SK-N-MC (cell line): ENCODE measurements around the gene SLC6A3.

ENCODE experiments used
- DNase-seq: peaks from one replicate; pipeline ENCODE4 v3.0.0-alpha.2; 2011; ENCODE audit warnings: low read depth, low spot score
- H3K27ac ChIP-seq: fragments of 200-600 bp; sonication (generic); 2 replicates; pipeline ENCODE4 v1.5.1; 2016; ENCODE audit warnings: mixed run types
- H3K36me3 ChIP-seq: fragments of 200-600 bp; sonication (generic); 2 replicates; pipeline ENCODE4 v1.6.1; 2017; ENCODE audit warnings: antibody characterized with exemption, low read length, mixed read lengths; ENCODE audit not compliant: insufficient read depth
- H3K4me3 ChIP-seq: fragments of 200-600 bp; sonication (generic); 2 replicates; pipeline ENCODE4 v1.5.1; 2016
- H3K9ac ChIP-seq: fragments of 200-600 bp; sonication (generic); 2 replicates; pipeline ENCODE4 v1.8.0; 2017; ENCODE audit warnings: mixed run types, mixed read lengths; ENCODE audit not compliant: insufficient read length
- H3K9me3 ChIP-seq: fragments of 200-600 bp; sonication (generic); 2 replicates; pipeline ENCODE4 v1.6.1; 2017; ENCODE audit warnings: low read depth, mild to moderate bottlenecking, antibody characterized with exemption, low read length, moderate library complexity, mixed read lengths
- EZH2 ChIP-seq: fragments of 200-600 bp; sonication (generic); IDR thresholded peaks from one replicate; pipeline ENCODE4 v1.6.1; 2017; ENCODE audit warnings: antibody characterized with exemption
- FOXP2 ChIP-seq: optimal IDR thresholded peaks from 2 replicates; pipeline ENCODE3; 2011; ENCODE audit warnings: mild to moderate bottlenecking, moderate library complexity; ENCODE audit not compliant: insufficient read depth; ENCODE audit errors: extremely low read length, control extremely low read depth
- POLR2AphosphoS5 ChIP-seq: IDR thresholded peaks from 2 replicates; pipeline ENCODE4 v1.6.1; 2012; ENCODE audit warnings: mild to moderate bottlenecking, low read depth, low read length, borderline replicate concordance

SLC6A3 gene

GRCh38 chr5:1474866-1475543, 29.8 kb upstream of the SLC6A3 start:
- Histone ChIP-seq H3K36me3 (no peaks in the 10 kb centered on the region; the same call in 1 of the 2 replicates), H3K9me3 (no peaks in the 10 kb centered on the region), H3K9ac (no peak overlapping the region), H3K27ac (no peak overlapping the region), H3K4me3 (no peak overlapping the region)
- TF ChIP-seq FOXP2, result no peak
- no peak for TF ChIP-seq POLR2AphosphoS5
- no peak for TF ChIP-seq EZH2
- DNase-seq, result no peak

GRCh38 chr5:1474183-1474839, 29.1 kb upstream of the SLC6A3 start:
- no peak for TF ChIP-seq EZH2
- no peak for TF ChIP-seq FOXP2
- no peak for TF ChIP-seq POLR2AphosphoS5
- Histone ChIP-seq H3K36me3 (no peaks in the 10 kb centered on the region; the same call in 1 of the 2 replicates), H3K4me3 (no peak overlapping the region), H3K27ac (no peak overlapping the region), H3K9me3 (no peaks in the 10 kb centered on the region), H3K9ac (no peak overlapping the region)
- no peak for DNase-seq

GRCh38 chr5:1473746-1474145, 28.5 kb upstream of the SLC6A3 start:
- H3K9ac ChIP-seq, result no peak overlapping the region
- H3K27ac ChIP-seq, result no peak overlapping the region
- no peaks in the 10 kb centered on the region; the same call in 1 of the 2 replicates for H3K36me3 ChIP-seq
- H3K9me3 ChIP-seq, result no peaks in the 10 kb centered on the region
- no peak for TF ChIP-seq EZH2
- no peak for TF ChIP-seq POLR2AphosphoS5
- TF ChIP-seq FOXP2, result no peak
- no peak for DNase-seq
- no peak overlapping the region for H3K4me3 ChIP-seq

GRCh38 chr5:1472964-1473628, 27.9 kb upstream of the SLC6A3 start:
- TF ChIP-seq EZH2 (no peak), POLR2AphosphoS5 (no peak), FOXP2 (no peak)
- Histone ChIP-seq H3K9me3 (no peaks in the 10 kb centered on the region), H3K36me3 (no peaks in the 10 kb centered on the region; the same call in 1 of the 2 replicates), H3K27ac (no peak overlapping the region), H3K4me3 (no peak overlapping the region), H3K9ac (no peak overlapping the region)
- DNase-seq, result no peak

GRCh38 chr5:1471997-1472963, 27.0 kb upstream of the SLC6A3 start:
- H3K27ac ChIP-seq, result no peak overlapping the region
- no peak overlapping the region for H3K9ac ChIP-seq
- TF ChIP-seq POLR2AphosphoS5, result no peak
- no peak for TF ChIP-seq EZH2
- TF ChIP-seq FOXP2, result no peak
- no peak for DNase-seq
- no peak overlapping the region for H3K4me3 ChIP-seq
- H3K36me3 ChIP-seq, result no peaks in the 10 kb centered on the region; the same call in 1 of the 2 replicates
- no peaks in the 10 kb centered on the region for H3K9me3 ChIP-seq

GRCh38 chr5:1471240-1471853, 26.1 kb upstream of the SLC6A3 start:
- H3K9ac ChIP-seq, result no peak overlapping the region
- no peak overlapping the region for H3K27ac ChIP-seq
- TF ChIP-seq POLR2AphosphoS5 (no peak), EZH2 (no peak), FOXP2 (no peak)
- H3K9me3 ChIP-seq, result no peaks in the 10 kb centered on the region
- H3K4me3 ChIP-seq, result no peak overlapping the region
- H3K36me3 ChIP-seq, result no peaks in the 10 kb centered on the region; the same call in 1 of the 2 replicates
- no peak for DNase-seq

- no peaks in the 10 kb centered on the region; the same call in 1 of the 2 replicates for H3K36me3 ChIP-seq
Observed at GRCh38 chr5:1470762-1471211, 25.5 kb upstream of the SLC6A3 start.

More at GRCh38 chr5:1470762-1471211, 25.5 kb upstream of the SLC6A3 start:
- H3K4me3 ChIP-seq, result no peak overlapping the region
- H3K9me3 ChIP-seq, result no peaks in the 10 kb centered on the region
- H3K9ac ChIP-seq, result no peak overlapping the region
- TF ChIP-seq EZH2 (no peak), POLR2AphosphoS5 (no peak), FOXP2 (no peak)
- DNase-seq, result no peak
- H3K27ac ChIP-seq, result no peak overlapping the region
